Fibroblast of the aortic adventitia (primary cell): ENCODE results near the gene PLXNA2. TPM values are rescaled to one million over a fixed set of nuclear protein-coding genes. Genes with fewer than 3 reads are reported as not detected.
A peak's percentile ranks its signal among the peaks of the same experiment; 100 is the strongest.

Source experiments
- DNase-seq: peaks from one replicate; pipeline ENCODE4 v3.0.0-alpha.2; 2010; ENCODE audit warnings: low read depth
- H3K4me3 ChIP-seq: 2 replicates; pipeline ENCODE4 v1.5.1; 2011; ENCODE audit warnings: low read depth, mild to moderate bottlenecking, control low read depth, low read length, moderate library complexity
- CTCF ChIP-seq: IDR thresholded peaks from 2 replicates; pipeline ENCODE4 v1.5.1; 2011; ENCODE audit warnings: mild to moderate bottlenecking, low read length, control low read depth, inconsistent platforms; ENCODE audit not compliant: insufficient read depth
- total RNA-seq: library from RNA; depleted of rRNA; stranded (reverse); fragments of >200 nt; gene quantifications from 2 replicates; pipeline ENCODE4 v1.2.3, GENCODE V29; 2012; ENCODE audit warnings: low replicate concordance

The PLXNA2 gene
- total RNA-seq, 1 donor, result 8.0 TPM

GRCh38 chr1:208272713-208273112 is 28.5 kb upstream of the PLXNA2 start:
- no peak for TF ChIP-seq CTCF
- H3K4me3 ChIP-seq, result no peak overlapping the region
- DNase-seq, result no peak

GRCh38 chr1:208272311-208272710 is 28.1 kb upstream of the PLXNA2 start:
- H3K4me3 ChIP-seq, result no peak overlapping the region
- TF ChIP-seq CTCF, result no peak
- no peak for DNase-seq

- no peak for DNase-seq
- no peak for TF ChIP-seq CTCF
- no peak overlapping the region for H3K4me3 ChIP-seq
Observed at GRCh38 chr1:208271236-208271635, 27.1 kb upstream of the PLXNA2 start.

- TF ChIP-seq CTCF, result no peak
- no peak overlapping the region for H3K4me3 ChIP-seq
- DNase-seq, result no peak
Observed at GRCh38 chr1:208270651-208271141, 26.5 kb upstream of the PLXNA2 start.

GRCh38 chr1:208269338-208269666 is 25.1 kb upstream of the PLXNA2 start:
- DNase-seq, result peak; percentile 59
- no peak overlapping the region for H3K4me3 ChIP-seq
- no peak for TF ChIP-seq CTCF

- no peak for TF ChIP-seq CTCF
- no peak for DNase-seq
Observed at GRCh38 chr1:208268541-208269337, 24.6 kb upstream of the PLXNA2 start.

GRCh38 chr1:208265525-208265924 is 21.3 kb upstream of the PLXNA2 start:
- DNase-seq, result no peak
- TF ChIP-seq CTCF, result no peak
- H3K4me3 ChIP-seq, result no peak overlapping the region

More at GRCh38 chr1:208268541-208269337, 24.6 kb upstream of the PLXNA2 start:
- H3K4me3 ChIP-seq, result no peak overlapping the region
